ENCODE results near the gene EIF2B1.

The EIF2B1 gene

GRCh38 chr12:123633379-123634141, at the start of gene EIF2B1, which contains the start of gene GTF2H3:
TSS of gene EIF2B1 (minus strand) at chr12:123633686. CDS start at chr12:123633557, 129 bp downstream.
TSS of gene GTF2H3 (plus strand) at chr12:123633829. CDS start at chr12:123633860, 31 bp downstream.
- peak; percentile 96 for DNase-seq

DNA sequence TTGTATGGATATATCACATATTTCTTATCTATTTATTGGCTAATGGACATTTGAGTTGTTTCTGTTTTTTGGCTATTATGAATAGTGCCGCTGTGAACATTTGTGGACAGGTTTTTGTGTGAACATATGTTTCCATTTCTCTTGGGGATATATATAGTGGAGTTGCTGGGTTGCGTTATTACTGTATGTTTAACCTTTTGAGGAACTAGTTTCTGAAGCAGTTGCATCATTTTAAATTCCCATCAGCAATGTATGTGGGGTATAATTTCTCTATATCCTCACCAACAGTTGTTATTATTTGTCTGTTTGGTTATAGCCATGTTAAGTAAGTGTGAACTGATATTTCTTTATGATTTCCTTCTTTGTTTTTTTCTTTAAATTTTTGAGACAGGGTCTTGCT, 48.1 kb upstream of the EIF2B1 start:
- no peak for DNase-seq

GRCh38 chr12:123678981-123679380, 45.5 kb upstream of the EIF2B1 start:
- no peak for DNase-seq

- no peak for DNase-seq
Observed at GRCh38 chr12:123676616-123677320, 43.3 kb upstream of the EIF2B1 start.

- no peak for DNase-seq
Observed at GRCh38 chr12:123675436-123675835, 42.0 kb upstream of the EIF2B1 start.

GRCh38 chr12:123671876-123672275, 38.4 kb upstream of the EIF2B1 start:
- DNase-seq = no peak

- DNase-seq = peak; percentile 94
Observed at GRCh38 chr12:123670882-123671728, 37.6 kb upstream of the EIF2B1 start, which contains the start of gene TCTN2. TSS of gene TCTN2 (plus strand) at chr12:123671113. CDS start at chr12:123671241, 128 bp downstream.

DNA sequence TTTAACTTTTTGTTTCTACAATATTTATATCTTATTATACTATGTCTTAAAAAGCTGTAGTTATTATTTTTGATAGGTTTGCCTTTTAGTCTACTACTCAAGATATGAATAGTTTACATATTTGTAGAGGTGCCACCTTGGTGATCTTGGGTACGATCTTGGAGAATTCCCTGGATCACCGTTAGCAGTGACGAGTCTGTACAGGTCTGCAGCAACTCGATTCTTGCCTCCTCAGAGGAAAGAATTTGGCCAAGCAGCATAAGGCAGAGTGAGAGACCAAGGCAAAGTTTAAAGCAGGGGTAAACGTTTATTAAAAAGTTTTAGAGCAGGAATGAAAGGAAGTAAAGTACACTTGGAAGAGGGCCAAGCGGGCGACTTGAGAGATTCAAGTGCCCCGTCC, 34.3 kb upstream of the EIF2B1 start:
- DNase-seq = no peak

DNA sequence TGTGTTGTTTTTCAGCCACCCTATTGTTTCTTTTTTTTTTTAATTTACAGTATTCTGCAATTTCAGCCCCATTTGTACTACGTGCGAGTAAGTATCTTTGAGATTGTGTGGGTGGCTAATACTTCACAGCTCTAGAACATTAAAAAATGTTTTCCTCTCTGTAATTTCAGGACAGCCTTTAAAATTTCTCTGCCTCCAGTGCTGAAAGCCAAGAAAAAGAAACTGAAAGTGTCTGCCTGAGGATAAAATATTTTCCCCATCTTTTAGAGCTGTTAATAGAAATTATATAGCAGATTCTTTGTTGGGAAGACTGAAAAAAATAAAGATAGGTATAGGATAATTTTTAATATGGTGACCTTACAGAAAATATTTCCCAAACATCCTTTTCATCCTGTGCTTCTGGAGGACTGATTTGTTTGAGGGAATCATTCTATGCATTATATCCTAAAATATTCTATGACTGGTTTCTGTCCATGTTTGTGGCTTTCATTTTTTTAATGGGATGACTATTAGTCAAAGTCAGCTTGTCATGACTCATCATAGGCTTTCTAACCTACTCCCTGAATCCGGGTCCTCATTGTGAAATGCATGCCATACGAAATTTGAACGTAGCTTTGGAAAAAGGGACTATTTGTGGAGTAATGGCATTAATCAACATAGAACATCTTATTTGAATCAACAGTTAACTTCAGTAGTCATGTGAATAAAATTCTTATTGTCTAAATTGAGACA, 26.7 kb upstream of the EIF2B1 start:
- DNase-seq = no peak

- DNase-seq = no peak
Observed at GRCh38 chr12:123657211-123657610, 23.7 kb upstream of the EIF2B1 start.

DNA sequence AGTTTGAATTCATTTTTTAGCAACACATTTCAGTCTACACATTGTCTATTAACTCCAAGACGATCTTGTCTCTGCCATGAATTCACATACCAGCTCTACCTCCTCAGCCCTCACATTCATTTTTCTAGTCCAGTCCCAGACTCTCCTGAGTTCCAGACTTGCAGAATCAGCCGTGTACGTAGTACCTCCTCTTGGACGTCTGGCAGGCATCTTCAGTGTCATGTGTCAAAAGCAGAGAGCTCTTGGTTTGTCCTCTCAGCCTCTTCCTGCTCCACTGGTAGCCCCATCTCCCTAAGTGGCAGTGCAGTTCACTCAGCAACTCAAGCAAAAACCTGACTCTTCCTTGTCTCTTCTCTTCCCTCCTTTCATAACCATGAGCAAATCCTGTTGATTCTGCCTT, 22.9 kb upstream of the EIF2B1 start:
- DNase-seq = no peak

DNA sequence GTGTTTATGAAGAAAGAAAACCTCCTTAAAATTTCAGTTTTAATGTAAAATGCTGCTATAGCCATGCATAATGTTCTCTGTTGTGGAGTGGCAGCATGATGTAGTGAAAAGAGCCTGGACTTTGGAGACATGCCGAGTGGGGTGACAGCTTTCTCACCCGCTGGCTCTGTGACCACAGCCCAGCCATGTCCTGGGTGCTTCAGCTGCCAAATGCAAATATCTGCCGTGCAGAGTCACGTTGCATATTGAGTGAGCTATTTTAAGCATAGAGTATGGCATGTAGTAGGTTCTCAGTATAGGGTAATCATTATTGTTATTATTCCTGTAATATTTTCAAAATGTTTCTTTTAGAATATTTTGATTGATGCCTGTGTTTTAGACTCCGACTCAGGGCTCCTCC, 21.9 kb upstream of the EIF2B1 start:
- no peak for DNase-seq

GRCh38 chr12:123654129-123654701, 20.7 kb upstream of the EIF2B1 start:
- no peak for DNase-seq

DNA sequence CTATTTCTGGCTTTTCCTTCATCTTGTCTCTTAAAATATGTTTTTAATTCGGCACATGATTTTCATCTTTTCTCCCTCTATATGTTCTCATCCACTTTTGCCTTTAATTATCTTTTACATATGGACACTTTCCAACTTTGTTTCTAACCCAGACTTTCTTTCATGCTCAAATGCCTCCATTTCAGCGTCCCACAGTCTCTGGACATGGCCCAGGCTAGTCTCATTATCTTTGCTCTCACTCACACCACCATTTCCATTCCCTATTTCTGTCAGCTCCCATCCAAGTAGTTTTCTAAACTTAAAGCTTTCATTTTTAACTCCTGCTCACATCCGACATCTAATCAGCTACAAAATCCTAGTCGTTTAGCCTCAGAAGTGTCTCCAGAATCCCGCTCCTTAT, 14.9 kb upstream of the EIF2B1 start:
- DNase-seq = no peak

DNA sequence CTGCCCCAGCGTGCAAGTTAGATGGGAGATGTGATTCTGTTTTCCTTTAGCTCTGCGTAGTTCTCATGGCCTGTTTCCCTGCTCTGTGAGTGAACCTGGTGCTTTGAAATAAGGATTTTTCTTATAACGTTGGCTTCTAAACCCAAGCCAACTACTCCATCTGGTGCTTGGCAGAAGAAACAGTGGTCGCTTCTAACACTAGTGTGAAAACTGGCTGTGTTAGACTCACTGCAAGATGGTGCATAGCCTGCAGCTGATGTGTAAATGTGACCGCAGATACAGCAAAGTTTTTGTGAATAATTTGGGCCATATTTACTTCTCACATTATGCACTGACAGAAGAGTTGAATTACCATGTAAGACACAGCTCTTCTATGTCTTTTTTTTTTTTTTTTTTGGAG, 12.4 kb upstream of the EIF2B1 start:
- no peak for DNase-seq

DNA sequence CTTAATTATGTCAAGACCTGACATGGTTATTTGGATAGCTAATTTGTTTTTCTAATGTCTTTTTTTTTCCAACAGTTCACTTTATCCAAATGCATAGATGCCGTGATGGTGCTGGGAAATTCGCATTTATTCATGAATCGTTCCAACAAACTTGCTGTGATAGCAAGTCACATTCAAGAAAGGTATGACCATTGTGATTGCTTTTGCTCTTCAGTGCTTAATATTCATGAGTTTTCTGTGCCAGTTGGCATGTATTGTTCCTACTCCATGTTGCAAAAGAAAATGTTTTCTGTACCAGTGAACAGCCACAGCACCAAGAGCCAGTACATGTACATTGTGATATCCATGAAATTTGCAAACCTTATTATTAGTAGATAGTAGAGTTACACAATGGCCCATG, 11.9 kb upstream of the EIF2B1 start:
- DNase-seq = no peak

DNA sequence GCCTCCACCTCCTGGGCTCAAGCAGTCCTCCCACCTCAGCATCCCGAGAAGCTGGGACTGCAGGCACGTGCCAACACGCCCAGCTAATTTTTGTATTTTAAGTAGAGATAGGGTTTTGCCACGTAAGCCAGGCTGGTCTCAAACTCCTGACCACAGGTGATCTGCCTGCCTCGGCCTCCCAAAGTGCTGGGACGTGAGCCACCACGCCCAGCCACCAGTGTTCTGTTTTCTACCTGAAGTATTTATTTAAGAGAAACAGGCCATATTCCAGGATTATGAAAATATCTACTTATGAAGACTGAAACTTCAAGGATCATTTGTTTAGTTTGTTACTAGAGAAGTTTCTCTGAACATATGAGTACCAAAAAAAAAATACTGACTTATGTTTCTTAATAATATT, 10.4 kb upstream of the EIF2B1 start:
- no peak for DNase-seq

- DNase-seq = no peak
Observed at GRCh38 chr12:123634142-123634561, 666 bp upstream of the EIF2B1 start.

DNA sequence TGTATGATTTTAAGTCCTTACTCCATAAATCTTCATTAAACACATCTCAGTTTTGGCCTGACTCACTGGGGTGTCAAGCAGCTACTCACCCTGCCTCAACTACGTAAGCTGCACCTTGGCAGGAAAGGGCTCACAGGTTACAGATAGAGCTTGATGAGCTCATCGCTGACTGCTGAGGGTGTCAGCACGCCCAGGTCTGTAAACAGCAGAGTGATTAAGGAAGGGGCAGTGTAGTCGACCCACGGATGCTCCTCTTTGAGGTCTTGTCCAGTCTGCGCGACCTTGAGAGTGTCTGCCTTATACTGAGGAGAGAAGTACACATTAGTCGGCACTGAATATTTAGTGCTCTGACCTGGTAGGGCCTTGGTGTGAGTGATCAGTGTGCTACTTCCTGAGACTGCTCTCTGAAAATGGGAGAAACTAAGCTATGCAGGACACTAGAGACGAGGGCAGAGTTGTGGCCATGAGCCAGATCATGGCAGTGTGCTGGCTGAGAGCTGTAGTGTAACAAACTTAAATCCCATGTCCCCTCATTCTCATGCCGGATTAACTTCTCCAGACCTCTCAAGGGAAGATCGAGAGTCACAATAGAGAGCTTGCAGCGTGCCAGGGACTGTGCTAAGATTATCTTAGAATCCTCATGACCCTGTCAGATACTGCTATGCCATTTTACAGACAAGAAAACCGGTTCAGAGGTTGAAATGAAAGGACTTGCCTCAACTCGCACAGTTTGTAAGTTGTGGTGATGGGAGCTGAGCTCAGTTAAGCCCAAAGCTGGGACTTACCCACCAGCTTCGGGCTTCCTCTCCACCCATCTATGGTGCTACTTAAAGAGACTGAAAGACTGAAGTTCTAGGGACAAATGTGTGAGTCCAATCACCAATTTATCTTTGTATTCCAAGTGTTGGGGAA, 11.6 kb downstream of the EIF2B1 start:
- DNase-seq = no peak

DNA sequence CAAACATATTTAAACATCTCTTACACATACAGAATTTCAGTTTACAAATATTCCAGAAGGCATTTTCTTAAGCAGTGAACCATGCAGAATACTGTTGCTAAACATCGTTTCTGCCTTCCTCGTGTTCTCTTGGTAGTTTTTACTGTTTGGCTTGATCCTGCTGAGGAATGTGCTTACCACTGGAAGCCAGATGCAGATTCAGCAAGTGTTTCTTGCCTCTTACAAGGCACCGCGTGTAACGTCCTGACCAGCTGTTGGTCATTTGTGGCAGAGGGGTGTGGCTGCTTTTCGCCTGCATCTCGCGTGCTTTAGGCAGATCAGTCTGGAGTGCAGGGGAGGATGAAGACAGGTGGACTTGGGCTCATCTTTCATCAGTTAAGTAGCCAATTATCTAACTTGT, 12.4 kb downstream of the EIF2B1 start:
- no peak for DNase-seq

DNA sequence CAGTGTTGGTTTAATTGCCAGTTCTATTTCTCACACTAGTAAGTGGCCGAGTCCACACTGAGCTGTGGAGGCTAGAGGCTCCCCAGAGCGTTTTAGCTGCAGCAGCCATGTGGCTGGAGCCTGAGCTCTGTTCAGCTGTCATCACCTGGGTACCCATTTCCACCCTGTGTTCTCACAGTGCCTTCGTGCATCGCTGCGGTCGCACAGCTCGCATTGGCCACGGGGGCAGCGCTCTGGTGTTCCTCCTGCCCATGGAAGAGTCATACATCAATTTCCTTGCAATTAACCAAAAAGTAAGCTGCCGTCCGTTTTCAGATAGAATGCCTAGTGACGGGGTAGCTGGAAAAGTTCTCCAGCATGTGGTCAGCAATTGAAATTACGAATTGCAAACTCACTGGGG, 15.9 kb downstream of the EIF2B1 start:
- no peak for DNase-seq

Data from CD4-positive, alpha-beta T cell treated with Interleukin-21 for 1 hour (primary cell).